ENCODE data around the gene GATAD2B. TPM values are rescaled to one million over a fixed set of nuclear protein-coding genes. Genes with fewer than 3 reads are reported as not detected.

The GATAD2B gene
- 81.5 TPM for total RNA-seq
- polyA plus RNA-seq = 1 to 10 TPM; 2.9 to 4.5 (median 3.3) TPM

- peak within 1 kb of the TSS; percentile 93 to 97 (median 96) for H3K4me3 Mint-ChIP-seq
- peak within 1 kb of the TSS; percentile 96 for H3K27ac ChIP-seq (ENCODE audit: insufficient read depth, low read length, poor library complexity, severe bottlenecking)
- peaks cover 0 to 1% (median 0%) of the 10 kb centered on the region in 7 donors for H3K9me3 Mint-ChIP-seq
- H3K9me3 ChIP-seq (ENCODE audit: control insufficient read depth in 2 of 2, low read length in 2 of 2) = no peaks in the 10 kb centered on the region
- DNase-seq (peak; percentile 99 to 100 (median 99)), ATAC-seq (ENCODE audit: low read depth in 2 of 2) (peak; percentile 94)
- peaks cover 39% of the 10 kb centered on the region for H3K4me1 ChIP-seq (ENCODE audit: control insufficient read depth, insufficient read depth, low read length, poor library complexity, severe bottlenecking)
- peaks cover 4% of the 10 kb centered on the region for H3K36me3 ChIP-seq (ENCODE audit: control insufficient read depth, insufficient read depth, low read length)
- H3K27ac Mint-ChIP-seq = peak within 1 kb of the TSS; percentile 93 to 99 (median 96)
- H3K36me3 Mint-ChIP-seq = no peaks in the 10 kb centered on the region
- H3K4me1 Mint-ChIP-seq = peaks cover 25 to 49% (median 40%) of the 10 kb centered on the region in 4 donors
- peaks cover 6% of the 10 kb centered on the region for H3K27me3 Mint-ChIP-seq
- H3K4me3 ChIP-seq (ENCODE audit: low read depth, low read length) = peak within 1 kb of the TSS; percentile 97
- no peaks in the 10 kb centered on the region for H3K27me3 ChIP-seq (ENCODE audit: control insufficient read depth, insufficient read depth, low read length)
Observed at GRCh38 chr1:153922972-153923925, at the start of gene GATAD2B. TSS of gene GATAD2B (minus strand) at chr1:153922972. CDS start at chr1:153828347, 94,625 bp downstream.

DNA sequence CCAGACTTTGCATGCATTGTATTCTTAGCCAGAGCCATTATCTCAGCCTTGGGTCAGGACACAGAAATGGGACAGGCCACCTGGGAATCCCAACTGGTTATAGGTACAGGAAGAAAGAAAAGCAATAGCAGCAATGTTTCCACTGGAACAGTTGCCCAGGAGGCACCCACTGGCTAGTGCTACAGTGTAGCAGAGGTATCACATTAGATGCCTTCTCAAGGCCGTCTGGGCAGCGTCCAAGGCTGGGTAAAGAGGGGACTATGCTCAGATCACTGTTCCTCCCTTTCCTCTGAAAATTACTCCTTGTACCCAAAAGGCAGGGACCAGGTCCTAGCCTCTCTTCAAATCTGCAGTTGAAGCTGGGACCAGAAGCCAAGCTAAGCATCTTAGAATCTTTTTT, 47.6 kb upstream of the GATAD2B start:
- H3K4me3 Mint-ChIP-seq = peak overlapping the region in 1 of 4 donors; percentile 27
- peaks cover 0 to 1% (median 0%) of the 10 kb centered on the region in 7 donors for H3K9me3 Mint-ChIP-seq
- peaks cover 15 to 43% (median 27%) of the 10 kb centered on the region in 4 donors for H3K4me1 Mint-ChIP-seq
- Histone ChIP-seq H3K4me1 (ENCODE audit: control insufficient read depth, insufficient read depth, low read length, poor library complexity, severe bottlenecking) (peaks cover 26% of the 10 kb centered on the region), H3K27ac (ENCODE audit: insufficient read depth, low read length, poor library complexity, severe bottlenecking) (no peak overlapping the region), H3K9me3 (ENCODE audit: control insufficient read depth in 2 of 2, low read length in 2 of 2) (no peaks in the 10 kb centered on the region), H3K36me3 (ENCODE audit: control insufficient read depth, insufficient read depth, low read length) (peaks cover 18% of the 10 kb centered on the region), H3K27me3 (ENCODE audit: control insufficient read depth, insufficient read depth, low read length) (no peaks in the 10 kb centered on the region), H3K4me3 (ENCODE audit: low read depth, low read length) (no peak overlapping the region)
- peak overlapping the region in 2 of 3 donors; percentile 31 to 77 for H3K27ac Mint-ChIP-seq
- ATAC-seq (ENCODE audit: low read depth in 2 of 2) = no peak
- H3K27me3 Mint-ChIP-seq = no peaks in the 10 kb centered on the region
- no peak for DNase-seq
- H3K36me3 Mint-ChIP-seq = peaks cover 19% of the 10 kb centered on the region

GRCh38 chr1:153968972-153969371, 46.2 kb upstream of the GATAD2B start:
- H3K27ac Mint-ChIP-seq = peak overlapping the region in 2 of 3 donors; percentile 72 to 77
- peaks cover 16 to 48% (median 29%) of the 10 kb centered on the region in 4 donors for H3K4me1 Mint-ChIP-seq
- Histone ChIP-seq H3K9me3 (ENCODE audit: control insufficient read depth in 2 of 2, low read length in 2 of 2) (no peaks in the 10 kb centered on the region), H3K4me1 (ENCODE audit: control insufficient read depth, insufficient read depth, low read length, poor library complexity, severe bottlenecking) (peaks cover 33% of the 10 kb centered on the region), H3K27me3 (ENCODE audit: control insufficient read depth, insufficient read depth, low read length) (no peaks in the 10 kb centered on the region), H3K36me3 (ENCODE audit: control insufficient read depth, insufficient read depth, low read length) (peaks cover 8% of the 10 kb centered on the region), H3K4me3 (ENCODE audit: low read depth, low read length) (no peak overlapping the region), H3K27ac (ENCODE audit: insufficient read depth, low read length, poor library complexity, severe bottlenecking) (peak overlapping the region; percentile 89)
- peaks cover 0 to 1% (median 0%) of the 10 kb centered on the region in 7 donors for H3K9me3 Mint-ChIP-seq
- H3K4me3 Mint-ChIP-seq = peak overlapping the region in 3 of 4 donors; percentile 42 to 64 (median 48)
- no peak for ATAC-seq (ENCODE audit: low read depth in 2 of 2)
- H3K27me3 Mint-ChIP-seq = no peaks in the 10 kb centered on the region
- no peak for DNase-seq
- H3K36me3 Mint-ChIP-seq = peaks cover 11% of the 10 kb centered on the region

DNA sequence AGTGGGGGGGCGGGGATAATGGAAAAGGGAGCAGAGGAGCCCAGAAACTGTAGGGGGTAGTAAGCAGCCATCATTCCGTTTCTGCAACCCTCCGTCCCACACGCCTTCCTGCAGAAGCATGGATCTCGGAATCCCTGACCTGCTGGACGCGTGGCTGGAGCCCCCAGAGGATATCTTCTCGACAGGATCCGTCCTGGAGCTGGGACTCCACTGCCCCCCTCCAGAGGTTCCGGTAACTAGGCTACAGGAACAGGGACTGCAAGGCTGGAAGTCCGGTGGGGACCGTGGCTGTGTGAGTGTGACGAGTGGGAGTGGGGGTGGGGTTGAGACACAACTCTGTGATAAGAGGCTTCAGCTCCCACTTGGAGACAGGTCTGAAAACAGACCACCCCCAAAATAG, 45.6 kb upstream of the GATAD2B start:
- H3K4me1 ChIP-seq (ENCODE audit: control insufficient read depth, insufficient read depth, low read length, poor library complexity, severe bottlenecking) = peaks cover 38% of the 10 kb centered on the region
- DNase-seq = no peak
- peaks cover 0 to 1% (median 0%) of the 10 kb centered on the region in 7 donors for H3K9me3 Mint-ChIP-seq
- H3K36me3 Mint-ChIP-seq = peaks cover 7% of the 10 kb centered on the region
- no peak for ATAC-seq (ENCODE audit: low read depth in 2 of 2)
- peak overlapping the region; percentile 77 to 99 (median 96) for H3K27ac Mint-ChIP-seq
- peak overlapping the region; percentile 89 for H3K27ac ChIP-seq (ENCODE audit: insufficient read depth, low read length, poor library complexity, severe bottlenecking)
- no peak overlapping the region for H3K4me3 ChIP-seq (ENCODE audit: low read depth, low read length)
- no peaks in the 10 kb centered on the region for H3K27me3 ChIP-seq (ENCODE audit: control insufficient read depth, insufficient read depth, low read length)
- no peaks in the 10 kb centered on the region for H3K27me3 Mint-ChIP-seq
- H3K9me3 ChIP-seq (ENCODE audit: control insufficient read depth in 2 of 2, low read length in 2 of 2) = no peaks in the 10 kb centered on the region
- H3K4me1 Mint-ChIP-seq = peaks cover 19 to 50% (median 34%) of the 10 kb centered on the region in 4 donors
- peak overlapping the region; percentile 42 to 95 (median 78) for H3K4me3 Mint-ChIP-seq
- H3K36me3 ChIP-seq (ENCODE audit: control insufficient read depth, insufficient read depth, low read length) = peaks cover 3% of the 10 kb centered on the region

- peaks cover 41% of the 10 kb centered on the region for H3K4me1 ChIP-seq (ENCODE audit: control insufficient read depth, insufficient read depth, low read length, poor library complexity, severe bottlenecking)
- H3K27me3 ChIP-seq (ENCODE audit: control insufficient read depth, insufficient read depth, low read length) = no peaks in the 10 kb centered on the region
- ATAC-seq (ENCODE audit: low read depth in 2 of 2) (no peak), DNase-seq (no peak)
- Mint-ChIP-seq H3K27ac (peak overlapping the region; percentile 96 to 99 (median 97)), H3K4me3 (peak overlapping the region; percentile 90 to 96 (median 94)), H3K36me3 (peaks cover 4% of the 10 kb centered on the region), H3K27me3 (no peaks in the 10 kb centered on the region), H3K4me1 (peaks cover 19 to 53% (median 37%) of the 10 kb centered on the region in 4 donors), H3K9me3 (peaks cover 0 to 1% (median 0%) of the 10 kb centered on the region in 7 donors)
- no peaks in the 10 kb centered on the region for H3K36me3 ChIP-seq (ENCODE audit: control insufficient read depth, insufficient read depth, low read length)
- no peaks in the 10 kb centered on the region for H3K9me3 ChIP-seq (ENCODE audit: control insufficient read depth in 2 of 2, low read length in 2 of 2)
- H3K4me3 ChIP-seq (ENCODE audit: low read depth, low read length) = peak overlapping the region; percentile 96
- H3K27ac ChIP-seq (ENCODE audit: insufficient read depth, low read length, poor library complexity, severe bottlenecking) = peak overlapping the region; percentile 89
Observed at GRCh38 chr1:153968000-153968363, 45.2 kb upstream of the GATAD2B start.

GRCh38 chr1:153967107-153967999, 44.6 kb upstream of the GATAD2B start, which contains the start of gene CREB3L4:
TSS of gene CREB3L4 (plus strand) at chr1:153967902. CDS start at chr1:153968526, 624 bp downstream.
- H3K4me1 Mint-ChIP-seq = peaks cover 19 to 59% (median 37%) of the 10 kb centered on the region in 4 donors
- Histone ChIP-seq H3K27ac (ENCODE audit: insufficient read depth, low read length, poor library complexity, severe bottlenecking) (peak within 1 kb of the TSS; percentile 89), H3K4me1 (ENCODE audit: control insufficient read depth, insufficient read depth, low read length, poor library complexity, severe bottlenecking) (peaks cover 47% of the 10 kb centered on the region), H3K27me3 (ENCODE audit: control insufficient read depth, insufficient read depth, low read length) (no peaks in the 10 kb centered on the region), H3K4me3 (ENCODE audit: low read depth, low read length) (peak within 1 kb of the TSS; percentile 96), H3K36me3 (ENCODE audit: control insufficient read depth, insufficient read depth, low read length) (no peaks in the 10 kb centered on the region), H3K9me3 (ENCODE audit: control insufficient read depth in 2 of 2, low read length in 2 of 2) (no peaks in the 10 kb centered on the region)
- peaks cover under 1% of the 10 kb centered on the region for H3K36me3 Mint-ChIP-seq
- no peaks in the 10 kb centered on the region for H3K27me3 Mint-ChIP-seq
- DNase-seq (peak; percentile 77 to 97 (median 86)), ATAC-seq (ENCODE audit: low read depth in 2 of 2) (peak; percentile 88 to 89)
- H3K9me3 Mint-ChIP-seq = peaks cover 0 to 1% (median 0%) of the 10 kb centered on the region in 7 donors
- peak within 1 kb of the TSS; percentile 90 to 96 (median 94) for H3K4me3 Mint-ChIP-seq
- H3K27ac Mint-ChIP-seq = peak within 1 kb of the TSS; percentile 96 to 99 (median 97)

- Mint-ChIP-seq H3K4me3 (peak overlapping the region; percentile 93 to 99 (median 96)), H3K27me3 (no peaks in the 10 kb centered on the region), H3K9me3 (peaks cover 0 to 1% (median 0%) of the 10 kb centered on the region in 7 donors), H3K36me3 (no peaks in the 10 kb centered on the region), H3K27ac (peak overlapping the region; percentile 95 to 99 (median 97)), H3K4me1 (peaks cover 25 to 76% (median 39%) of the 10 kb centered on the region in 4 donors)
- DNase-seq (no peak), ATAC-seq (ENCODE audit: low read depth in 2 of 2) (no peak)
- Histone ChIP-seq H3K27me3 (ENCODE audit: control insufficient read depth, insufficient read depth, low read length) (no peaks in the 10 kb centered on the region), H3K36me3 (ENCODE audit: control insufficient read depth, insufficient read depth, low read length) (peaks cover 5% of the 10 kb centered on the region), H3K4me3 (ENCODE audit: low read depth, low read length) (peak overlapping the region; percentile 93), H3K9me3 (ENCODE audit: control insufficient read depth in 2 of 2, low read length in 2 of 2) (no peaks in the 10 kb centered on the region), H3K4me1 (ENCODE audit: control insufficient read depth, insufficient read depth, low read length, poor library complexity, severe bottlenecking) (peaks cover 51% of the 10 kb centered on the region), H3K27ac (ENCODE audit: insufficient read depth, low read length, poor library complexity, severe bottlenecking) (peak overlapping the region; percentile 90)
Observed at GRCh38 chr1:153963850-153964331, 41.1 kb upstream of the GATAD2B start.
